Mesenchymal stem cell (in vitro differentiated cells and primary cell): Measurements from ENCODE around the gene H1-8.
A peak's percentile ranks its signal among the peaks of the same experiment; 100 is the strongest.

Source experiments
- DNase-seq: peaks from one replicate; pipeline ENCODE4 v3.0.0-alpha.2; 2013
- H2AFZ ChIP-seq: one replicate; pipeline ENCODE4 v1.6.1; 2013; ENCODE audit warnings: low read depth, mild to moderate bottlenecking, control low read depth, inconsistent platforms, low read length, moderate library complexity
- H2AK5ac ChIP-seq: 2 replicates; pipeline ENCODE4 v1.6.1; 2013; ENCODE audit warnings: low read length, moderate library complexity, mild to moderate bottlenecking, inconsistent platforms; ENCODE audit not compliant: severe bottlenecking
- H2BK120ac ChIP-seq: one replicate; pipeline ENCODE4 v1.6.1; 2013; ENCODE audit warnings: low read depth, mild to moderate bottlenecking, inconsistent platforms, low read length, moderate library complexity
- H2BK12ac ChIP-seq, 2 experiments: one replicate each; pipeline ENCODE4 v1.6.1; 2013; ENCODE audit warnings: inconsistent platforms in 2 of 2, low read length in 2 of 2, mild to moderate bottlenecking in 2 of 2, moderate library complexity in 2 of 2, control low read depth in 1 of 2
- H2BK15ac ChIP-seq: one replicate; pipeline ENCODE4 v1.6.1; 2013; ENCODE audit warnings: mild to moderate bottlenecking, low read depth, inconsistent platforms; ENCODE audit not compliant: poor library complexity, severe bottlenecking
- H2BK5ac ChIP-seq: 2 replicates; pipeline ENCODE4 v1.6.1; 2013; ENCODE audit warnings: low read depth, mild to moderate bottlenecking, low read length, control low read depth, inconsistent platforms; ENCODE audit not compliant: poor library complexity, severe bottlenecking
- H3K14ac ChIP-seq, 2 experiments: one replicate each; pipeline ENCODE4 v1.6.1; 2013; ENCODE audit warnings: inconsistent platforms in 2 of 2, low read length in 2 of 2, control low read depth in 1 of 2, mild to moderate bottlenecking in 1 of 2, moderate library complexity in 1 of 2
- H3K18ac ChIP-seq, 2 experiments: one replicate each; pipeline ENCODE4 v1.6.1; 2013; ENCODE audit warnings: inconsistent platforms in 2 of 2, low read length in 2 of 2, control low read depth in 1 of 2, low read depth in 1 of 2, mild to moderate bottlenecking in 1 of 2
- H3K23ac ChIP-seq, 2 experiments: one replicate each; pipeline ENCODE4 v1.6.1; 2013; ENCODE audit warnings: inconsistent platforms in 2 of 2, low read length in 2 of 2, mild to moderate bottlenecking in 2 of 2, moderate library complexity in 2 of 2, control low read depth in 1 of 2
- H3K27ac ChIP-seq: 2 replicates; pipeline ENCODE4 v1.5.1; 2013; ENCODE audit warnings: mild to moderate bottlenecking, moderate library complexity, low read length, control low read depth, inconsistent platforms; ENCODE audit not compliant: poor library complexity, severe bottlenecking
- H3K27me3 ChIP-seq, 2 experiments: 2 replicates each; pipeline versions ENCODE4 v1.6.1 to v1.7.0; 2013; ENCODE audit warnings: low read length in 2 of 2, mild to moderate bottlenecking in 2 of 2, moderate library complexity in 2 of 2, control low read depth in 1 of 2, inconsistent platforms in 1 of 2; ENCODE audit not compliant: control insufficient read depth in 1 of 2, insufficient read depth in 1 of 2
- H3K36me3 ChIP-seq, 2 experiments: 2 replicates each; pipeline versions ENCODE4 v1.6.1 to v1.7.0; 2013; ENCODE audit warnings: low read length in 2 of 2, control low read depth in 1 of 2, inconsistent platforms in 1 of 2, low read depth in 1 of 2, mild to moderate bottlenecking in 1 of 2; ENCODE audit not compliant: insufficient read depth in 2 of 2, control insufficient read depth in 1 of 2
- H3K4ac ChIP-seq, 2 experiments: one replicate each; pipeline ENCODE4 v1.6.1; 2013; ENCODE audit warnings: inconsistent platforms in 2 of 2, low read length in 2 of 2, mild to moderate bottlenecking in 2 of 2, moderate library complexity in 2 of 2, control low read depth in 1 of 2, low read depth in 1 of 2
- H3K4me1 ChIP-seq: 2 replicates; pipeline ENCODE4 v1.6.1; 2013; ENCODE audit warnings: low read depth, low read length, control low read depth; ENCODE audit not compliant: control insufficient read depth, insufficient read depth
- H3K4me2 ChIP-seq: 2 replicates; pipeline ENCODE4 v1.6.1; 2013; ENCODE audit warnings: low read length, mild to moderate bottlenecking, inconsistent platforms; ENCODE audit not compliant: poor library complexity, severe bottlenecking
- H3K4me3 ChIP-seq, 2 experiments: 2 replicates each; pipeline versions ENCODE4 v1.5.1 to v1.7.0; 2013; ENCODE audit warnings: low read length in 2 of 2, mild to moderate bottlenecking in 2 of 2, control low read depth in 1 of 2, low read depth in 1 of 2; ENCODE audit not compliant: insufficient read depth in 1 of 2
- H3K79me1 ChIP-seq: replicated peaks from 2 replicates; pipeline ENCODE4 v1.6.1; 2013; ENCODE audit warnings: mild to moderate bottlenecking, control low read depth, low read length, inconsistent platforms; ENCODE audit not compliant: poor library complexity, severe bottlenecking
- H3K9ac ChIP-seq: 2 replicates; pipeline ENCODE4 v1.7.0; 2013; ENCODE audit warnings: mild to moderate bottlenecking, low read length, moderate library complexity
- H3K9me3 ChIP-seq: 2 replicates; pipeline ENCODE4 v1.7.0; 2013; ENCODE audit warnings: mild to moderate bottlenecking, low read length; ENCODE audit not compliant: control insufficient read depth
- H4K8ac ChIP-seq: one replicate; pipeline ENCODE4 v1.6.1; 2013; ENCODE audit warnings: inconsistent platforms, mild to moderate bottlenecking, low read length, moderate library complexity
- H4K91ac ChIP-seq: one replicate; pipeline ENCODE4 v1.6.1; 2013; ENCODE audit warnings: mild to moderate bottlenecking, low read length, inconsistent platforms
- WGBS: methylation state at CpG from one replicate; pipeline ENCODE4 v1.1.7; 2013; ENCODE audit warnings: mixed read lengths; 5-methylcytosine and 5-hydroxymethylcytosine counted together

H1-8 gene

DNA sequence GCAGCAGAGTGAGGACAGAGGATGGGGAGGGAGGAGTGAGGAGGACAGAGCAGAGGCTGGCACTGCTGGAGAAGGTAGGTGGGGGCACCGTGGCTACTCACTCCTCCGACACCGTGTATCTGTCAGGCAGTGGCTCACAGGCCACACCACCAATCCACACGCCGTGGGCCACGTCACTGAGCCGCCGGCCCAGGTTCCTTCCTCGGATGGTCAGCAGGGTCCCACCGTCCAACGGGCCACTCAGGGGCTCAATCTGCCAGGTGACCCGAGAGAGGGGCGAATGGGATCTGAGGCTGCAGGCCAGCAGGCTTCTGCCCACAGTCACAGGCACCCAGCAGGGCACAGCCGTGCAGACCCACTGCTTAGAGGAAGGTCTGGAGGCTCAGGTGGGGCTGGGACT lies 30.5 kb downstream of the H1-8 start:
- DNase-seq, result no peak
- Histone ChIP-seq H3K4me2 (no peak overlapping the region), H3K36me3 (peaks cover 87 to 93% of the 10 kb centered on the region in 2 experiments), H3K4me1 (peaks cover 36% of the 10 kb centered on the region), H3K14ac (no peak overlapping the region), H3K18ac (no peak overlapping the region), H4K91ac (no peak overlapping the region), H3K27ac (no peak overlapping the region), H2AFZ (no peak overlapping the region), H3K4me3 (no peak overlapping the region), H2BK120ac (no peak overlapping the region), H4K8ac (no peak overlapping the region), H3K27me3 (no peaks in the 10 kb centered on the region), H2BK5ac (no peak overlapping the region), H2BK12ac (no peak overlapping the region), H3K9ac (no peak overlapping the region), H3K79me1 (peaks cover 2% of the 10 kb centered on the region), H3K23ac (no peak overlapping the region), H2AK5ac (no peak overlapping the region), H3K4ac (no peak overlapping the region), H2BK15ac (no peak overlapping the region), H3K9me3 (no peaks in the 10 kb centered on the region)
- WGBS, result 98% methylated on average over 14 of the region's 14 CpGs

DNA sequence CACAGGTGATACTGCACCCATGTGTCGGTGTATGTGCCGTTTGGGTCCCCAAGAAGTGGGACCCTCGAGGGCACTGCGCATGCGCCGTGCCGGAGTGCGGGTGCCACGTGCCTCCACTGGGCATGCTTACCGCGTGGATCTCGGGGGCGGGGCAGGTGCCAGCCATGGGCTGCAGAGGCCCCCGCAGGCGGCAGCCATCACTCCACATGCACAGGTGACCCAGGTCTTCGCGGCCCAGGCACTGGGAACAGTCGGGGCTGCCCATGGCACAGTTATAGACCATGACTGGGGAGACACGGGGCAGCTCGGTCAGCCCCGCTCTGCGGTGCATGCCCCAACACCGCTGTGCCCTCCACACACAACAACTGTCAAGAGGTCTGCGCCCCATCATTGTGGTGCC lies 31.2 kb downstream of the H1-8 start:
- Histone ChIP-seq H2BK5ac (no peak overlapping the region), H3K27ac (no peak overlapping the region), H2BK12ac (no peak overlapping the region), H3K4me2 (no peak overlapping the region), H2AFZ (no peak overlapping the region), H4K8ac (no peak overlapping the region), H3K23ac (no peak overlapping the region), H2BK120ac (no peak overlapping the region), H3K14ac (no peak overlapping the region), H3K4me1 (peaks cover 37% of the 10 kb centered on the region), H3K9ac (no peak overlapping the region), H4K91ac (no peak overlapping the region), H3K27me3 (no peaks in the 10 kb centered on the region), H3K9me3 (no peaks in the 10 kb centered on the region), H2BK15ac (no peak overlapping the region), H2AK5ac (no peak overlapping the region), H3K18ac (no peak overlapping the region), H3K79me1 (peaks cover 2% of the 10 kb centered on the region), H3K4me3 (no peak overlapping the region), H3K36me3 (peaks cover 93% of the 10 kb centered on the region in 2 experiments), H3K4ac (no peak overlapping the region)
- DNase-seq, result no peak
- 97% methylated on average over 24 of the region's 24 CpGs for WGBS

DNA sequence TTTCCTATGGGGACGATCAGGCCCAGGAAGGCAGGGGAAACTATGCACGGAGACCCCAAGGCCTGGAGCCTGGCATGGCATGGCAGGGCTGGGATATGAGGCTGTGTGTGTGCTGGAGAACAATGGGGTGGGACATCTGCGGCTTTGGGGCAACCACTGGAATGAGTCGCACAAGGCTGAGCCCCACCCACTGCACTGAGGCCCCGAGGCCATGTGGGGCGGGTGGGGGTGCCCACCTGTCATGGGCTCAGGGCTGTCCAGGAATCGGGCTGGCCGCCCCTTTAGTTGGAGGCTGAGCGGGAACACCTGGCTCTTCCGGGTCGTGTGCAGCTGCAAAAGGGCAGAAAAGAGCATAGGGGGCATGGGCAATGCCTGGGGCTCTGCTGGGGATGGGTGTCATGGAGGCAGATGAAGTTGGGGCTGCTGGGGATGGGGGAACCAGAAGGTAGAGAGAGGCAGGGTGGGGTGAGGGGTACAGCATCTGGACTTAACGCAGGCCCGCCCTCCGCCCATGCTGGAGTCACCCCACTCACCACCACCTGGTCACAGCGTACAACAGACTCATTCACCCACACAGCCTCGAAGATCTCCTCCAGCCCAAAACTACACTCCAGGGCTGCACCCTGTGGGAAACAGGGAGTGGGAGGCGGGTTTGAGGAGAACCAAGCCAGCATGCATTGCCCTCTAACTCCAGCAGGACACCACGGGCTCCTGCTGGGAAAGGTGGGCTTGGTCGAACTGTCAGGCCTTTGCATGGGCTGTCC lies 32.4 kb downstream of the H1-8 start:
- Histone ChIP-seq H3K4me3 (no peak overlapping the region), H2AK5ac (no peak overlapping the region), H3K27me3 (no peaks in the 10 kb centered on the region), H3K14ac (no peak overlapping the region), H3K18ac (no peak overlapping the region), H2BK15ac (no peak overlapping the region), H2BK120ac (no peak overlapping the region), H4K91ac (no peak overlapping the region), H2AFZ (no peak overlapping the region), H3K4me1 (peaks cover 37% of the 10 kb centered on the region), H3K9me3 (no peaks in the 10 kb centered on the region), H3K4me2 (no peak overlapping the region), H3K79me1 (peaks cover 4% of the 10 kb centered on the region), H2BK12ac (no peak overlapping the region), H3K23ac (peak overlapping the region in 1 of 2 experiments; percentile 14), H3K27ac (no peak overlapping the region), H3K9ac (no peak overlapping the region), H3K36me3 (peaks cover 91 to 94% of the 10 kb centered on the region in 2 experiments), H4K8ac (no peak overlapping the region), H2BK5ac (no peak overlapping the region), H3K4ac (no peak overlapping the region)
- 93% methylated on average over 16 of the region's 19 CpGs for WGBS
- DNase-seq, result no peak

DNA sequence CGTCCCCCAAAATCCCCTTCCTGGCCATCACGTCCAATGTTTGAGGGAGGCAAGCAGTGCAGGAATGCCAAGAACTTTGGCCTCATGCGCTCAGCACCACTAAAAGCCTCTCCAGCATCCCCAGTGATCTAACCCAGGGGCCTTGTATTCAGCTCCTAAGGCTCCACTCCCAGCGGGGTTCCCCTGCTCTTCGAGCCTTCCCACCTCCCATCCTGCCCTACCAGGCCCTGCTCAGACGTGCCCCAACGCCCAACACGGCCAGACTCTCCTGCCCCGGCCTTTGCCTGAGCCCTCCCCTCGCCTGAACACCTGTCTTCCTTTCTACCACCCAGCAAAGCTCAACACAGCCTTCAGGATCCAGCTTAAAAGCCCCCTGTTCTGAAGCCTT lies 33.0 kb downstream of the H1-8 start:
- Histone ChIP-seq H3K9me3 (no peaks in the 10 kb centered on the region), H2BK12ac (no peak overlapping the region), H3K79me1 (peaks cover 4% of the 10 kb centered on the region), H2BK15ac (no peak overlapping the region), H3K4ac (no peak overlapping the region), H3K14ac (no peak overlapping the region), H3K9ac (no peak overlapping the region), H3K18ac (no peak overlapping the region), H3K4me2 (no peak overlapping the region), H3K4me3 (no peak overlapping the region), H4K91ac (no peak overlapping the region), H2AK5ac (no peak overlapping the region), H2BK120ac (no peak overlapping the region), H3K27ac (no peak overlapping the region), H2AFZ (no peak overlapping the region), H3K4me1 (peaks cover 37% of the 10 kb centered on the region), H3K36me3 (peaks cover 91 to 93% of the 10 kb centered on the region in 2 experiments), H2BK5ac (no peak overlapping the region), H4K8ac (no peak overlapping the region), H3K23ac (no peak overlapping the region), H3K27me3 (no peaks in the 10 kb centered on the region)
- no peak for DNase-seq
- 90% methylated on average over 10 of the region's 10 CpGs for WGBS
